Upper lobe of left lung (tissue), 4 donors: ENCODE data around the gene NUTM2F.
"Not testable (repeated sequence)": the region's sequence is repeated elsewhere in the genome, so short reads cannot be mapped to it uniquely, and the experiment has no call there.

Source experiments
- EP300 ChIP-seq, 4 donors: sonication (generic); formaldehyde crosslinking; IDR thresholded peaks; one replicate each; pipeline ENCODE4 v1.5.1; 2017; ENCODE audit warnings: antibody characterized with exemption in 4 of 4, control low read depth in 2 of 4
- POLR2A ChIP-seq, 4 donors: fragments of 450-650 bp; IDR thresholded peaks; one replicate each; pipeline ENCODE4 v1.5.1; 2016 to 2017; ENCODE audit warnings: antibody characterized with exemption in 4 of 4, mild to moderate bottlenecking in 2 of 4
- POLR2AphosphoS5 ChIP-seq, 2 donors: sonication (generic); formaldehyde crosslinking; IDR thresholded peaks; one replicate each; pipeline ENCODE4 v1.5.1; 2017; ENCODE audit warnings: antibody characterized with exemption in 2 of 2
- TF ChIP-seq, protein P1 (sequence below), 6 experiments: fragments of 450-650 bp in 4 of 6; fragments of 200-600 bp in 2 of 6; sonication (generic) in 2 of 6; IDR thresholded peaks; one replicate each; pipeline ENCODE4 v1.5.1; 2016 to 2019; ENCODE audit warnings: antibody characterized with exemption in 6 of 6

GRCh38 chr9:94373779-94374175 lies 45.3 kb upstream of the NUTM2F start:
- not testable (repeated sequence) for TF ChIP-seq POLR2A, EP300, POLR2AphosphoS5 (IDR thresholded peaks at IDR 0.05)
- TF ChIP-seq, protein P1, sequence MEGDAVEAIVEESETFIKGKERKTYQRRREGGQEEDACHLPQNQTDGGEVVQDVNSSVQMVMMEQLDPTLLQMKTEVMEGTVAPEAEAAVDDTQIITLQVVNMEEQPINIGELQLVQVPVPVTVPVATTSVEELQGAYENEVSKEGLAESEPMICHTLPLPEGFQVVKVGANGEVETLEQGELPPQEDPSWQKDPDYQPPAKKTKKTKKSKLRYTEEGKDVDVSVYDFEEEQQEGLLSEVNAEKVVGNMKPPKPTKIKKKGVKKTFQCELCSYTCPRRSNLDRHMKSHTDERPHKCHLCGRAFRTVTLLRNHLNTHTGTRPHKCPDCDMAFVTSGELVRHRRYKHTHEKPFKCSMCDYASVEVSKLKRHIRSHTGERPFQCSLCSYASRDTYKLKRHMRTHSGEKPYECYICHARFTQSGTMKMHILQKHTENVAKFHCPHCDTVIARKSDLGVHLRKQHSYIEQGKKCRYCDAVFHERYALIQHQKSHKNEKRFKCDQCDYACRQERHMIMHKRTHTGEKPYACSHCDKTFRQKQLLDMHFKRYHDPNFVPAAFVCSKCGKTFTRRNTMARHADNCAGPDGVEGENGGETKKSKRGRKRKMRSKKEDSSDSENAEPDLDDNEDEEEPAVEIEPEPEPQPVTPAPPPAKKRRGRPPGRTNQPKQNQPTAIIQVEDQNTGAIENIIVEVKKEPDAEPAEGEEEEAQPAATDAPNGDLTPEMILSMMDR (IDR thresholded peaks at IDR 0.05) = not testable (repeated sequence)
